SU-DHL-6 (cell line): ENCODE measurements around the gene SPNS2.

Experiments
- EZH2phosphoT487 ChIP-seq: fragments of 200-600 bp; sonication (generic), shearing (Covaris generic); conservative IDR thresholded peaks from 2 replicates; pipeline ENCODE4 v1.6.1; 2018; ENCODE audit warnings: mild to moderate bottlenecking, antibody characterized with exemption, low read length, moderate library complexity, mixed read lengths
- TF ChIP-seq, protein P1 (sequence below): fragments of 200-600 bp; sonication (generic); IDR thresholded peaks from one replicate; pipeline ENCODE4 v1.5.1; 2017; ENCODE audit warnings: antibody characterized with exemption, mild to moderate bottlenecking, low read length, moderate library complexity; ENCODE audit not compliant: insufficient read depth, poor library complexity, severe bottlenecking

DNA sequence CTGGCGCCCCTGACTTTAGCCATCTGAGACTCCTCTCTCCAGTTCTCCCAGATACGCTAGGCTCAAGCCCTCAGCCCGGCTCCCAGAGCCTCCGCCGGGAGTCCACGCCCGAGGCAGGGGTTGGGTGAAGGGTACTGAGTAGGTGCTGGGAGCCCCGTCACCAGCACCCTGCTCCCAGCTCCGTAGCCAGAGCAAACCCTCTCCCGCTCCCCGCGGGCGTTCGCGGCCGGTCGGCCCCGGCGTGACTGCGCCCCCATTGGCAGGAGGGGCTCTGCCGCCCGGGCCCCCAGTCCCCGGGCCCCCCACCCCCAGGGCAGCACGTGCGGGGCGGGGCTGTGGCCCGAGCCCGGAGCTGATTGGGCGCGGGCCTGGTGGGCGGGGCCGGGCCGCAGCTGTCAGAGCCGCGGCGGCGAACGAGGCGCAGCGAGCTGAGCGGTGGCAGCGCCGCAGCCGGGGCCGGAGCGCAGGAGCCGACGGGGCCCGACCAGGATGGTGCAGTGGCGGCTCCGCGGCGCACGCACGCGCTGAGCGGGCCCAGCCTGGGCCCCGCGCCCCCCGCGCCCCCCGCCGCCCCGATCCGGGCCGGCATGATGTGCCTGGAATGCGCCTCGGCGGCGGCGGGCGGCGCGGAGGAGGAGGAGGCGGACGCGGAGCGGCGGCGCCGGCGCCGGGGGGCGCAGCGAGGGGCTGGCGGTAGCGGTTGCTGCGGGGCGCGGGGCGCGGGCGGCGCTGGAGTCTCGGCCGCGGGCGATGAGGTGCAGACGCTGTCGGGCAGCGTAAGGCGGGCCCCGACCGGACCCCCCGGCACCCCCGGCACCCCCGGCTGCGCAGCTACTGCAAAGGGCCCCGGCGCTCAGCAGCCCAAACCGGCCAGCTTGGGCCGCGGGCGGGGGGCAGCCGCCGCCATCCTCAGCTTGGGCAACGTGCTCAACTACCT is at the start of gene SPNS2:
- TF ChIP-seq, protein P1, sequence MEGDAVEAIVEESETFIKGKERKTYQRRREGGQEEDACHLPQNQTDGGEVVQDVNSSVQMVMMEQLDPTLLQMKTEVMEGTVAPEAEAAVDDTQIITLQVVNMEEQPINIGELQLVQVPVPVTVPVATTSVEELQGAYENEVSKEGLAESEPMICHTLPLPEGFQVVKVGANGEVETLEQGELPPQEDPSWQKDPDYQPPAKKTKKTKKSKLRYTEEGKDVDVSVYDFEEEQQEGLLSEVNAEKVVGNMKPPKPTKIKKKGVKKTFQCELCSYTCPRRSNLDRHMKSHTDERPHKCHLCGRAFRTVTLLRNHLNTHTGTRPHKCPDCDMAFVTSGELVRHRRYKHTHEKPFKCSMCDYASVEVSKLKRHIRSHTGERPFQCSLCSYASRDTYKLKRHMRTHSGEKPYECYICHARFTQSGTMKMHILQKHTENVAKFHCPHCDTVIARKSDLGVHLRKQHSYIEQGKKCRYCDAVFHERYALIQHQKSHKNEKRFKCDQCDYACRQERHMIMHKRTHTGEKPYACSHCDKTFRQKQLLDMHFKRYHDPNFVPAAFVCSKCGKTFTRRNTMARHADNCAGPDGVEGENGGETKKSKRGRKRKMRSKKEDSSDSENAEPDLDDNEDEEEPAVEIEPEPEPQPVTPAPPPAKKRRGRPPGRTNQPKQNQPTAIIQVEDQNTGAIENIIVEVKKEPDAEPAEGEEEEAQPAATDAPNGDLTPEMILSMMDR = no peak
- no peak for TF ChIP-seq EZH2phosphoT487
